Activated naive CD4-positive, alpha-beta T cell treated with anti-CD3 and anti-CD28 coated beads, Interleukin-2, amount 10 ng/mL, durations not matched to agents 5 hours and 36 hours (primary cell): Measurements from ENCODE around the gene DPY19L3. TPM values are rescaled to one million over a fixed set of nuclear protein-coding genes. Genes with fewer than 3 reads are reported as not detected.

Source experiments
- total RNA-seq, 2 experiments: library from RNA; stranded (reverse); gene quantifications; one replicate each; pipeline ENCODE4 v1.2.3, GENCODE V29; 2021

Gene DPY19L3
- total RNA-seq = 10 to 100 TPM; 11.6 to 12.3 TPM

GRCh38 chr19:32405431-32406160, at the start of gene DPY19L3:
TSS of gene DPY19L3 (plus strand) at chr19:32405770. CDS start at chr19:32408254, 2,484 bp downstream.

Other genes starting within 250 kb of the DPY19L3 start
- 10 to 100 TPM; 27.1 to 29.8 TPM for gene ZNF507, start 60.2 kb upstream of the DPY19L3 start, total RNA-seq
- gene PDCD5, start 175.4 kb downstream of the DPY19L3 start, total RNA-seq = 100 to 1,000 TPM; 106 to 107 TPM